Effector memory CD8-positive, alpha-beta T cell (primary cell): ENCODE measurements around the gene ZNF12.

Source experiments
- ATAC-seq: fragments of 150-1000 bp; cut with Tn5 transposase; replicated peaks from 2 replicates; pipeline ENCODE4 v1.10.0; 2021; ENCODE audit warnings: mild to moderate bottlenecking, moderate library complexity
- DNase-seq, 3 experiments: peaks; one replicate each; pipeline ENCODE4 v3.0.0; 2021
- H3K27ac Mint-ChIP-seq, 2 donors: one replicate each; pipeline ENCODE4 v1.8.0; 2022; ENCODE audit warnings: mild to moderate bottlenecking in 2 of 2, mixed read lengths in 2 of 2, moderate library complexity in 2 of 2
- H3K27me3 Mint-ChIP-seq, 2 donors: one replicate each; pipeline ENCODE4 v1.8.0; 2022; ENCODE audit warnings: mixed read lengths in 2 of 2
- H3K36me3 Mint-ChIP-seq: one replicate; pipeline ENCODE4 v1.8.0; 2022; ENCODE audit warnings: mild to moderate bottlenecking, moderate library complexity, mixed read lengths; ENCODE audit not compliant: insufficient read depth
- H3K4me1 Mint-ChIP-seq, 2 donors: one replicate each; pipeline ENCODE4 v1.8.0; 2022; ENCODE audit warnings: low read depth in 2 of 2, mixed read lengths in 2 of 2
- H3K4me3 Mint-ChIP-seq, 2 donors: one replicate each; pipeline ENCODE4 v1.8.0; 2022; ENCODE audit warnings: mild to moderate bottlenecking in 2 of 2, mixed read lengths in 2 of 2, moderate library complexity in 2 of 2
- H3K9me3 Mint-ChIP-seq, 2 donors: one replicate each; pipeline ENCODE4 v1.8.0; 2022; ENCODE audit warnings: mixed read lengths in 2 of 2

Gene ZNF12

GRCh38 chr7:6648815-6649104 is 58.0 kb downstream of the ZNF12 start:
- Mint-ChIP-seq H3K27me3 (no peaks in the 10 kb centered on the region), H3K9me3 (no peaks in the 10 kb centered on the region), H3K4me3 (no peak overlapping the region), H3K36me3 (peaks cover 29% of the 10 kb centered on the region), H3K4me1 (peaks cover 4 to 10% of the 10 kb centered on the region in 2 donors), H3K27ac (peak overlapping the region in 1 of 2 donors; percentile 76)
- DNase-seq (no peak), ATAC-seq (no peak)

DNA sequence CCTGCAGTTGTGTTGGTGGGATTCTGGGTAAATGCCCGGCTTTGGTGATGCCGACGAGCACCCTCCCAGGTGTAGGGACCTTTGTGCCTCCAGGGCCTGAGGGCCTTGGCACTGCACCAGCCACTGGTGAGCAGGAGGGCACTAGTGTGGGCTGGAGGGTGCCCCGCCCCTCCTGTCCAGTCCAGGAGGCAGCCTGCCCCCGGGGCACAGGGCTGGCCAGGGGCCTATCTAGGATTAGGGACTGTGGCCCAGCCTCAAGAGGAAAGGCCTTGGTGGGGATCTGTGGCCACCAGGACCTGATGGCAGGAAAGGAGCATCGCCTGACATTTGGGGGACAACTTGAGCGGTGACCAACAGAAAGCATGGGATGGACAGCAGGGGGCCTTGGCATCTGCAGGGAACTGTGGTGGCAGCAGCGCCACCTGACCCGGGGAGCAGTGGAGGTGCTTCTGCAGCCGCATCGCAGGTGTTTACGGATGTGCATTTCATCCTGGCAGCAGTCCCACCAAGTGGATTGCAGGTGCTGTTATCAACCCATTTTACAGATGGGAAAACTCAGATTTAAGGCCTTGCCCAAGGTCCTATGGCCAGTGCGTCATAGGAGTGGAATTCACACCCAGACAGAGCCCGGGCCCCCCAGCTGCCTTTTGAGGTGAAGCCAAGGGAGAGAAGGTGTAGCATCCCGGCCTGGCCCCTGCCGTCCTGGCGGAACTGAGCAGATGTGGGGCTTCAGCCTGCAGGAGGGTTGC is 58.5 kb downstream of the ZNF12 start:
- no peak for DNase-seq
- Mint-ChIP-seq H3K4me1 (peaks cover 4 to 10% of the 10 kb centered on the region in 2 donors), H3K27ac (no peak overlapping the region), H3K36me3 (peaks cover 29% of the 10 kb centered on the region), H3K9me3 (no peaks in the 10 kb centered on the region), H3K4me3 (no peak overlapping the region), H3K27me3 (no peaks in the 10 kb centered on the region)
- ATAC-seq, result no peak

DNA sequence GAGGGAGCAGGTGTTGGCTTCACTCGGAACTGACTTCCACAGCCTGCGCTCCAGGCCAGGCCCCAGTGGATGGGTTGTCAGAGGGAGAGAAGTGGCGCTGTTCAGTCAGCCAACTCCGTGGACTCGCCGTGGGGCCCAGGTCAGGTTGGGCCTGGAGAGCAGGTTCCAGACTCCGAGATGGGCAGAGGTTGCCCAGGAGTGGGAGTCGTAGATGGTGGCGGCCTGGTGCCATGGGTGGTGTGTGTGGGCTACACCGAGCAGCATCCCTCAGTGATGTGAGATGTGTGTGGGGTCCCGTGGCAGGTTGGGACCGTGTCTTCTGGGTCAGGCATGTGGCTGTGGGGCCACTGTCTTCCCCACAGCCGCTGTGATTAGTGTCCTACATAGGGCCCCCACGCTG is 59.2 kb downstream of the ZNF12 start:
- no peak for DNase-seq
- peaks cover 29% of the 10 kb centered on the region for H3K36me3 Mint-ChIP-seq
- peaks cover 4 to 13% of the 10 kb centered on the region in 2 donors for H3K4me1 Mint-ChIP-seq
- H3K4me3 Mint-ChIP-seq, result no peak overlapping the region
- H3K9me3 Mint-ChIP-seq, result no peaks in the 10 kb centered on the region
- H3K27me3 Mint-ChIP-seq, result no peaks in the 10 kb centered on the region
- ATAC-seq, result no peak
- peak overlapping the region in 1 of 2 donors; percentile 49 for H3K27ac Mint-ChIP-seq

- Mint-ChIP-seq H3K4me1 (peaks cover 4 to 15% of the 10 kb centered on the region in 2 donors), H3K27ac (peak overlapping the region in 1 of 2 donors; percentile 49), H3K27me3 (no peaks in the 10 kb centered on the region), H3K36me3 (peaks cover 29% of the 10 kb centered on the region), H3K4me3 (no peak overlapping the region), H3K9me3 (no peaks in the 10 kb centered on the region)
- no peak for ATAC-seq
- DNase-seq, result no peak
Measured at GRCh38 chr7:6647080-6647479, 59.7 kb downstream of the ZNF12 start.

- Mint-ChIP-seq H3K4me3 (no peak overlapping the region), H3K27me3 (no peaks in the 10 kb centered on the region), H3K9me3 (no peaks in the 10 kb centered on the region), H3K27ac (peak overlapping the region in 1 of 2 donors; percentile 65), H3K36me3 (peaks cover 32% of the 10 kb centered on the region), H3K4me1 (peaks cover 4 to 15% of the 10 kb centered on the region in 2 donors)
- DNase-seq (no peak), ATAC-seq (no peak)
Measured at GRCh38 chr7:6646465-6646864, 60.3 kb downstream of the ZNF12 start.

GRCh38 chr7:6644728-6645127 is 62.0 kb downstream of the ZNF12 start:
- H3K27ac Mint-ChIP-seq, result peak overlapping the region in 1 of 2 donors; percentile 44
- no peaks in the 10 kb centered on the region for H3K27me3 Mint-ChIP-seq
- H3K4me1 Mint-ChIP-seq, result peaks cover 11 to 20% of the 10 kb centered on the region in 2 donors
- no peak for ATAC-seq
- no peak for DNase-seq
- H3K4me3 Mint-ChIP-seq, result no peak overlapping the region
- H3K9me3 Mint-ChIP-seq, result no peaks in the 10 kb centered on the region
- peaks cover 28% of the 10 kb centered on the region for H3K36me3 Mint-ChIP-seq

DNA sequence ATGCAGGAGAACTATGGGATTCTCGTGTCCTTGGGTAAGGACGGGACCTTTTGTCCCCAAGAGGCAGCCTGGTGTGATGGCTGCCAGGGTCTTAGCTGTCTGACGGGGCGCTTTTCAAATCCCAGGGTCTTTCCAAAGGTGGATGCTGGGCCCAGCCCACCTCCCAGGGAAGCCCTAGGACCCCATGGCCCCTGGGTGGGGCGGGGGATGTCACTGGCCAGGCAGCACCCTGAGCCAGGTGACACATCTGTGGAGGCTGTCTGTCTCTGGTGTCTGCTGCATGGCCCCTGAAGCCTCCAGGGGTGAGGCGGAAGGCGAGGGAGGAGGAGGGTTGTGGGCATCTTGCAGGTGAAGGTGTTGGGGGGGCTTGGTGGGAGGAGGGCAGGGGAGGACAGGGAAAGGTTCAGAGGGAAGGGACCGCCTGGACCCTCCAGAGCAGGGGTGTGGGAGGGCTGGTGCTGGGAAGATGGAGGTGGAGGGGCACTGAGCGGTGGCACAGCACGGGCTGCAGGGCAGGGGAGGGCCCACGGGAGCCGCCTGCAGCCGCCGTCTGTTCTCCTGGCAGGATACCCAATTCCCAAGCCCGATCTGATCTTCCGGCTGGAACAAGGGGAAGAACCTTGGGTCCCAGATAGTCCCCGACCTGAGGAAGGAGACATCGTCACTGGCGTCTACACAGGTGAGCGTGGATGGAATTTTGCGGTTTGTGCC is 62.7 kb downstream of the ZNF12 start:
- no peak for ATAC-seq
- peaks cover 26% of the 10 kb centered on the region for H3K36me3 Mint-ChIP-seq

DNA sequence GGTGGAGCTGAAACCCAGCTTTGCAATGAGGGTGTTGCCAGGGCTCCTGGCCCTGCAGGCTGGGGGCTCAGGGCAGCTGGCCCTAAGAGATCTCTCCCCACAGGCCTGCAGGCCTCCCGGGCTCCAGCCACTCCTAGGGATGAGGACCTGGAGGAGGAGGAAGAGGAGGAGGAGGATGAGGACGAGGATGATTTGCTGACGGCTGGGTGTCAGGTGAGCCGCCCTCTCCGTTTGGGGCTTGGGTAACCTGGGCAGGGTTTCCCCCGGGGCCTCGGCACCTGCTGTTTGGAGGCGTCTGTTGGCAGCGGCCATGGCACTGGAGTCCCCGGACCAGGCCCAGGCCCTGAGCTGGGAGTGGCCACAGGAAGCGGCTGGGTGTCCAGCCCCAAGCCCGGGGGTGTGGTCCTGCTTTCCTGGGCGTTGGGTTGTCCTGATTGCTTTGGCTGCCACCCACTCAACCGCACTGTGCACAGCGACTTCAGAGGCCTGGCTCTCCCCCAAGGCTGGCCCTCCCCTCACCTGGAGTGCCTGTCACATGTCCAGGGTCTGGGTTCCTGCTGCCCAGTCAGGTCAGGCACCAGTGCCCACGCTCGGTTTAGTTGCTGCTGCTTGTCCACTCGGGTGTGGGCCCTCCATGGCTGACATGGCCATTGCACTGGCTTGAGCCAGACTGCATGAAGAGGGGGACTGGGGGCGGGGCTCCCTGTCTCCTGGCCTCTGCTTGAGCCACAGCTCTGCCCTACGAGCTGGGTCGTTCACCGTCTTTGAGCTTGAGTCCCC is 63.7 kb downstream of the ZNF12 start:
- Mint-ChIP-seq H3K4me3 (no peak overlapping the region), H3K9me3 (no peaks in the 10 kb centered on the region), H3K27me3 (no peaks in the 10 kb centered on the region), H3K36me3 (peaks cover 25% of the 10 kb centered on the region), H3K27ac (peak overlapping the region in 1 of 2 donors; percentile 58), H3K4me1 (peaks cover 25 to 36% of the 10 kb centered on the region in 2 donors)
- ATAC-seq, result no peak
- no peak for DNase-seq

More for the DNA sequence above, 62.7 kb downstream of the ZNF12 start:
- Mint-ChIP-seq H3K27ac (no peak overlapping the region), H3K4me3 (no peak overlapping the region), H3K4me1 (peaks cover 17 to 27% of the 10 kb centered on the region in 2 donors), H3K27me3 (no peaks in the 10 kb centered on the region), H3K9me3 (no peaks in the 10 kb centered on the region)
- no peak for DNase-seq

DNA sequence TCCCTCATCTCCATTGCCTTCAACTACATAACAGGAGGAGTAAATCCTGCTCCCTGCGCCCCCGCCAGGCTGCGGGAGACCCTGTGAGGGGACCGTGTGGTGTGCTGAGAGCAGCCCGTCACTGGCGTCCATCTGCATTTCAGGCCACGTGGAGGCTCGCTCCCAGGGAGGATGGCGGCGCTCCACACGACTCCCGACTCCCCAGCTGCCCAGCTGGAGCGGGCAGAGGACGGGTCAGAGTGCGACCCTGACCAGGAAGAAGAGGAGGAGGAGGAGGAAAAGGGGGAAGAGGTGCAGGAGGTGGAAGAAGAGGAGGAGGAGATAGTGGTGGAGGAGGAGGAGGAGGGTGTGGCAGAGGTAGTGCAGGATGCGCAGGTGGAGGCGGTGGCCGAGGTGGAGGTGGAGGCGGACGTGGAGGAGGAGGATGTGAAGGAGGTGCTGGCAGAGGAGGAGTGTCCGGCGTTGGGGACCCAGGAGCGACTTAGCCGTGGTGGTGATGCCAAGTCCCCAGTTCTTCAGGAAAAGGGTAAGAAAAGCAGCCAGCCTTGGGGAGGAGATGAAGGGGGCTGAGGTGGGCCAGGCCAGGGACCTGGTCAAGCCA is 64.4 kb downstream of the ZNF12 start:
- ATAC-seq, result no peak
- Mint-ChIP-seq H3K27ac (peak overlapping the region; percentile 58 to 68), H3K27me3 (no peaks in the 10 kb centered on the region), H3K4me3 (no peak overlapping the region), H3K9me3 (no peaks in the 10 kb centered on the region), H3K36me3 (peaks cover 25% of the 10 kb centered on the region), H3K4me1 (peaks cover 29 to 37% of the 10 kb centered on the region in 2 donors)
- no peak for DNase-seq

DNA sequence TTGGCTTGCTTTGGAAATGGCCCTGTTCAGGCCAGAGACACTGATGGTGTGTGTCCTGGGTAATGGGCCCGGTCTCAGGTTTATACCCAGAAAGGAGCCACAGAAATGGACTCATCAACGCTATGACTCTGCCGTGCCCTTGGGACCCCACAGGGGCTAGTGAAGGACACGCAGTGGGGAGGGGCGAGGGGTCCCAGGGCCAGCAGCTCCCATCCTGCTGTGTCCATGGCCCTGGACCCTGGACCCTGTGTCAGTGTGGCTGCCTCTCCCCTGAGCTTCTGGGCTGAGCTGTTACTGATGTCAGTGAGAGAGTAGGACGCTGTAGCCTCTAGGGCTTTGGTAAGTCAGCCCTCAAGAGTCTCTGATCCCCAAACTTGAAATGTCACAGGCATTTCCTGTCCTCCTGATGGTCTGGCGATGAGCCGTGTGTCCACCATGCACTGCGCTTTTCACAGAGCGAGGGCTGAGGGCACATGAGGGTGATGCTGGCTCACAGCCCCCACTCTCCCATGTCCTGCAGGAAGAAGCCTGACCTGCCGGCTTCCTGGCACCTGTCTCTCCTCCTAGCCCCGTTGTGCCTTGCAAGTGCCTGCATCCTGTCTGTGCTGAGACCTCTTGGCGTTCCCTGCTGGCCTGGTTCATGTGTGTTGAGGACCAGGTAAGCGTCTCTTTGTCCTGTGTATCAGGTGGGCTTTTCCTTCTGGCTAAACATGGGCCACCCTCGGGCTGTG is 65.3 kb downstream of the ZNF12 start:
- H3K27ac Mint-ChIP-seq, result peak overlapping the region in 1 of 2 donors; percentile 68
- DNase-seq (no peak), ATAC-seq (no peak)
- H3K36me3 Mint-ChIP-seq, result peaks cover 20% of the 10 kb centered on the region
- H3K4me3 Mint-ChIP-seq, result no peak overlapping the region
- H3K27me3 Mint-ChIP-seq, result no peaks in the 10 kb centered on the region
- H3K9me3 Mint-ChIP-seq, result no peaks in the 10 kb centered on the region
- H3K4me1 Mint-ChIP-seq, result peaks cover 30 to 36% of the 10 kb centered on the region in 2 donors

- peak overlapping the region in 1 of 2 donors; percentile 90 for H3K27ac Mint-ChIP-seq
- DNase-seq, result no peak
- H3K9me3 Mint-ChIP-seq, result no peaks in the 10 kb centered on the region
- no peaks in the 10 kb centered on the region for H3K27me3 Mint-ChIP-seq
- peaks cover 14% of the 10 kb centered on the region for H3K36me3 Mint-ChIP-seq
- no peak overlapping the region for H3K4me3 Mint-ChIP-seq
- H3K4me1 Mint-ChIP-seq, result peaks cover 29 to 32% of the 10 kb centered on the region in 2 donors
- ATAC-seq, result no peak
Measured at GRCh38 chr7:6640246-6640721, 66.5 kb downstream of the ZNF12 start.

DNA sequence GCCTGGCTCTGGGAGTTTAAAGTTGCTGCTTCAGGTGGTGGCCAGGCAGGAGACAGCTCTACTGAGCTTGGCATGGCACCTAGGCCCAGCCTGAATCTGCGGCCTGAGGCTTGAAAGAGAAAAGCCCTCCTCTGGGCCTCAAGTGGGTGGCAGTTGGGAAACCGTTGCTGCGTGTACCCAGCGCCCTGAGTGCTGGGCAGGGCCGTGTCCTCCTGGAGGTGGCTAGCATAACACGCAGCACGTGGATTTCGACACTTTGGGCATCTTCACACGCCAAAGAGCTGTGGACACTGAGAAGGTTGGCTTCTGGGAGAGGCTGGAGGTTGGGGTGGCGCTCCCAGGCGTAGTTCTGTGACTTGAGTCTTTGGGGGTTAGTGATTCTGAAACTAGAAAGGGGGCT is 67.1 kb downstream of the ZNF12 start:
- peak overlapping the region; percentile 90 to 94 for H3K27ac Mint-ChIP-seq
- ATAC-seq (no peak), DNase-seq (no peak)
- no peaks in the 10 kb centered on the region for H3K27me3 Mint-ChIP-seq
- no peak overlapping the region for H3K4me3 Mint-ChIP-seq
- no peaks in the 10 kb centered on the region for H3K9me3 Mint-ChIP-seq
- H3K36me3 Mint-ChIP-seq, result peaks cover 11% of the 10 kb centered on the region
- H3K4me1 Mint-ChIP-seq, result peaks cover 29 to 32% of the 10 kb centered on the region in 2 donors
